PC-3 (cell line): ENCODE results near the gene HIVEP3. TPM values are rescaled to one million over a fixed set of nuclear protein-coding genes. Genes with fewer than 3 reads are reported as not detected.

Source experiments
- ATAC-seq: fragments of 200-7000 bp; cut with Tn5 transposase; 2 replicates; pipeline ENCODE4 v1.9.1; 2020; ENCODE audit warnings: mild to moderate bottlenecking, moderate library complexity
- BruUV-seq: library from RNA; stranded (reverse); fragments of 400-500 nt; replicated peaks from 2 replicates; lab custom pipeline; 2021; lab: Mats Ljungman, UMichigan
- CTCF ChIA-PET: fragments of 300-600 bp; sonication (Branson Sonifier 250); formaldehyde crosslinking; loops from one replicate; lab custom pipeline; 2022; ENCODE audit warnings: antibody characterized with exemption; lab: Charles Lee
- POLR2A ChIA-PET: fragments of 300-600 bp; sonication (Branson Sonifier 250); formaldehyde crosslinking; loops from one replicate; lab custom pipeline; 2022; ENCODE audit warnings: antibody characterized with exemption; ENCODE audit not compliant: unreplicated experiment; lab: Charles Lee
- DNase-seq: peaks from one replicate; pipeline ENCODE4 v3.0.0-alpha.2; 2015
- H2AFZ ChIP-seq: fragments of 300-600 bp; sonication (generic); 2 replicates; pipeline ENCODE4 v1.6.0; 2016; ENCODE audit warnings: antibody characterized with exemption, low read length
- H3F3A ChIP-seq: fragments of 300-600 bp; sonication (generic); one replicate; pipeline ENCODE4 v1.6.0; 2017; ENCODE audit warnings: antibody characterized with exemption, low read length, control low read depth, mild to moderate bottlenecking; ENCODE audit not compliant: unreplicated experiment
- H3K27ac ChIP-seq: fragments of 300-600 bp; sonication (generic); 2 replicates; pipeline ENCODE4 v1.5.1; 2016; ENCODE audit warnings: mild to moderate bottlenecking, low read length
- H3K27me3 ChIP-seq: fragments of 300-600 bp; sonication (generic); 2 replicates; pipeline ENCODE4 v1.6.1; 2016; ENCODE audit warnings: low read length, mixed read lengths
- H3K36me3 ChIP-seq: fragments of 300-600 bp; sonication (generic); 2 replicates; pipeline ENCODE4 v1.6.1; 2016; ENCODE audit warnings: low read depth, mixed run types, low read length, mixed read lengths
- H3K4me1 ChIP-seq: fragments of 300-600 bp; sonication (generic); 2 replicates; pipeline ENCODE4 v1.5.1; 2016; ENCODE audit warnings: low read length; ENCODE audit not compliant: insufficient read depth
- H3K4me2 ChIP-seq: fragments of 300-600 bp; sonication (generic); 2 replicates; pipeline ENCODE4 v1.6.0; 2016; ENCODE audit warnings: low read length
- H3K4me3 ChIP-seq: fragments of 300-600 bp; sonication (generic); 2 replicates; pipeline ENCODE4 v1.5.1; 2016; ENCODE audit warnings: mild to moderate bottlenecking, low read length, mixed read lengths
- H3K79me2 ChIP-seq: fragments of 300-600 bp; sonication (generic); 2 replicates; pipeline ENCODE4 v1.6.1; 2017; ENCODE audit warnings: low read length, mixed read lengths
- H3K9ac ChIP-seq: fragments of 300-600 bp; sonication (generic); 2 replicates; pipeline ENCODE4 v1.6.0; 2016; ENCODE audit warnings: mild to moderate bottlenecking, low read length
- H3K9me2 ChIP-seq: fragments of 300-600 bp; sonication (generic); replicated peaks from 2 replicates; pipeline ENCODE4 v1.6.1; 2016; ENCODE audit warnings: mixed run types, low read length, mixed read lengths
- H3K9me3 ChIP-seq: fragments of 300-600 bp; sonication (generic); 2 replicates; pipeline ENCODE4 v1.6.1; 2016; ENCODE audit warnings: low read length, mixed read lengths
- H4K20me1 ChIP-seq: fragments of 300-600 bp; sonication (generic); 2 replicates; pipeline ENCODE4 v1.6.1; 2016; ENCODE audit warnings: low read length, mixed read lengths
- EZH2 ChIP-seq: fragments of 300-600 bp; sonication (generic); IDR thresholded peaks from one replicate; pipeline ENCODE4 v1.6.1; 2017; ENCODE audit warnings: antibody characterized with exemption, mild to moderate bottlenecking, low read length; ENCODE audit not compliant: unreplicated experiment
- EZH2phosphoT487 ChIP-seq: fragments of 300-600 bp; sonication (generic); IDR thresholded peaks from 2 replicates; pipeline ENCODE4 v1.6.1; 2018; ENCODE audit warnings: mild to moderate bottlenecking, antibody characterized with exemption, low read length, borderline replicate concordance
- intact Hi-C: fragments of 100-400 bp; cut with micrococcal nuclease; formaldehyde crosslinking; loops from 2 replicates; pipeline ENCODE4 v1.9.0; 2023
- total RNA-seq: library from RNA; depleted of rRNA; stranded (reverse); fragments of >200 nt; gene quantifications from 2 replicates; pipeline ENCODE4 v1.2.3, GENCODE V29; 2014
- TF ChIP-seq, protein P1 (sequence below): fragments of 300-600 bp; sonication (generic); conservative IDR thresholded peaks from 2 replicates; pipeline ENCODE4 v1.5.1; 2017; ENCODE audit warnings: antibody characterized with exemption, low read depth, mild to moderate bottlenecking, low read length

The HIVEP3 gene
- total RNA-seq, 1 experiment from 2014 or later, result 9.8 TPM

GRCh38 chr1:41810446-41810845 is 108.3 kb downstream of the HIVEP3 start:
- Histone ChIP-seq H3K4me2 (no peak overlapping the region), H3F3A (no peaks in the 10 kb centered on the region), H3K9ac (no peak overlapping the region), H3K4me1 (peaks cover 24% of the 10 kb centered on the region), H4K20me1 (no peaks in the 10 kb centered on the region), H3K9me2 (no peaks in the 10 kb centered on the region), H3K27ac (no peak overlapping the region), H3K36me3 (no peaks in the 10 kb centered on the region), H2AFZ (no peak overlapping the region), H3K4me3 (no peak overlapping the region), H3K79me2 (no peaks in the 10 kb centered on the region), H3K27me3 (no peaks in the 10 kb centered on the region), H3K9me3 (no peaks in the 10 kb centered on the region)
- ATAC-seq (no peak), DNase-seq (peak; percentile 35)
- no peak for TF ChIP-seq EZH2
- TF ChIP-seq, protein P1, sequence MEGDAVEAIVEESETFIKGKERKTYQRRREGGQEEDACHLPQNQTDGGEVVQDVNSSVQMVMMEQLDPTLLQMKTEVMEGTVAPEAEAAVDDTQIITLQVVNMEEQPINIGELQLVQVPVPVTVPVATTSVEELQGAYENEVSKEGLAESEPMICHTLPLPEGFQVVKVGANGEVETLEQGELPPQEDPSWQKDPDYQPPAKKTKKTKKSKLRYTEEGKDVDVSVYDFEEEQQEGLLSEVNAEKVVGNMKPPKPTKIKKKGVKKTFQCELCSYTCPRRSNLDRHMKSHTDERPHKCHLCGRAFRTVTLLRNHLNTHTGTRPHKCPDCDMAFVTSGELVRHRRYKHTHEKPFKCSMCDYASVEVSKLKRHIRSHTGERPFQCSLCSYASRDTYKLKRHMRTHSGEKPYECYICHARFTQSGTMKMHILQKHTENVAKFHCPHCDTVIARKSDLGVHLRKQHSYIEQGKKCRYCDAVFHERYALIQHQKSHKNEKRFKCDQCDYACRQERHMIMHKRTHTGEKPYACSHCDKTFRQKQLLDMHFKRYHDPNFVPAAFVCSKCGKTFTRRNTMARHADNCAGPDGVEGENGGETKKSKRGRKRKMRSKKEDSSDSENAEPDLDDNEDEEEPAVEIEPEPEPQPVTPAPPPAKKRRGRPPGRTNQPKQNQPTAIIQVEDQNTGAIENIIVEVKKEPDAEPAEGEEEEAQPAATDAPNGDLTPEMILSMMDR, result no peak
- no peak for TF ChIP-seq EZH2phosphoT487
- ChIA-PET POLR2A (no interaction called here), CTCF (no interaction called here)
- intact Hi-C loops, result loop anchor here (5.0 to 10.0 kb wide), 2 partner anchors 107 to 224 kb away; partner anchors contain the start of gene HIVEP3
- BruUV-seq, result no TSS peak

GRCh38 chr1:41809692-41810091 is 109.0 kb downstream of the HIVEP3 start:
- no peaks in the 10 kb centered on the region for H3K36me3 ChIP-seq
- no peak overlapping the region for H3K27ac ChIP-seq
- no peak overlapping the region for H3K4me2 ChIP-seq
- no peak overlapping the region for H2AFZ ChIP-seq
- no peaks in the 10 kb centered on the region for H3K9me2 ChIP-seq
- TF ChIP-seq EZH2phosphoT487, result no peak
- no peak for TF ChIP-seq EZH2
- TF ChIP-seq, protein P1, result no peak
- H3K79me2 ChIP-seq, result no peaks in the 10 kb centered on the region
- peaks cover 24% of the 10 kb centered on the region for H3K4me1 ChIP-seq
- no peaks in the 10 kb centered on the region for H3K9me3 ChIP-seq
- ATAC-seq (no peak), DNase-seq (no peak)
- no peak overlapping the region for H3K4me3 ChIP-seq
- no peak overlapping the region for H3K9ac ChIP-seq
- H4K20me1 ChIP-seq, result no peaks in the 10 kb centered on the region
- ChIA-PET CTCF (no interaction called here), POLR2A (no interaction called here)
- BruUV-seq, result no TSS peak
- no peaks in the 10 kb centered on the region for H3K27me3 ChIP-seq
- intact Hi-C loops, result loop anchor here (5.0 to 10.0 kb wide), 2 partner anchors 108 to 225 kb away; partner anchors contain the start of gene HIVEP3
- H3F3A ChIP-seq, result no peaks in the 10 kb centered on the region

- no peaks in the 10 kb centered on the region for H3K27me3 ChIP-seq
- H3K79me2 ChIP-seq, result no peaks in the 10 kb centered on the region
- H3K4me1 ChIP-seq, result peaks cover 34% of the 10 kb centered on the region
- H3K9me2 ChIP-seq, result no peaks in the 10 kb centered on the region
- H3K9ac ChIP-seq, result no peak overlapping the region
- DNase-seq (no peak), ATAC-seq (no peak)
- no peak overlapping the region for H3K4me3 ChIP-seq
- no peaks in the 10 kb centered on the region for H3F3A ChIP-seq
- ChIA-PET CTCF (no interaction called here), POLR2A (no interaction called here)
- no peaks in the 10 kb centered on the region for H4K20me1 ChIP-seq
- intact Hi-C loops, result no loop called here
- no peak overlapping the region for H3K27ac ChIP-seq
- no peaks in the 10 kb centered on the region for H3K9me3 ChIP-seq
- H2AFZ ChIP-seq, result no peak overlapping the region
- no TSS peak for BruUV-seq
- TF ChIP-seq EZH2 (no peak), EZH2phosphoT487 (no peak)
- TF ChIP-seq, protein P1, result no peak
- no peak overlapping the region for H3K4me2 ChIP-seq
- no peaks in the 10 kb centered on the region for H3K36me3 ChIP-seq
Observed at GRCh38 chr1:41807390-41807789, 111.3 kb downstream of the HIVEP3 start.
